ENCODE data around the gene ST13.
"Not testable (repeated sequence)": the region's sequence is repeated elsewhere in the genome, so short reads cannot be mapped to it uniquely, and the experiment has no call there.

Gene ST13

DNA sequence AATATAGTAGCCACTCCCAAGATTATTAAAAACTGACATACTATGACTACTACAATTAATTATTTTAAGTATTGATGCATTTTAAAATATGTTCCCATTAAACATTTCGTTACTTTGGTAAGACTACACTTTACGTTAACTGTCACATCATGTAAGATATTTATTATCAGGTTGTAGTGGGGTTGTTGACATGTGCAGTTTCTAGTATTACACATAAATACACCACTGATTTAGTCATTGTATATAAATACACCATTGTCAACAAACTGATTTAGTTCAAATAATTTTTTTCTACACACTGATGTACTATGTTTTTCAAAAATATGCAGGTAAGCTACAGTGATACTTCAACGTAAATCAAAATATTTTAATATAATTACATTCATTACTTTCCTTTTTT is 11.5 kb downstream of the ST13 start:
- in situ Hi-C loops (cut with HindIII; ENCODE audit: low sequenced_read_pairs) = loop anchor here (5.0 kb wide), 1 partner anchor 48 kb away; no protein-coding TSS in a partner anchor

DNA sequence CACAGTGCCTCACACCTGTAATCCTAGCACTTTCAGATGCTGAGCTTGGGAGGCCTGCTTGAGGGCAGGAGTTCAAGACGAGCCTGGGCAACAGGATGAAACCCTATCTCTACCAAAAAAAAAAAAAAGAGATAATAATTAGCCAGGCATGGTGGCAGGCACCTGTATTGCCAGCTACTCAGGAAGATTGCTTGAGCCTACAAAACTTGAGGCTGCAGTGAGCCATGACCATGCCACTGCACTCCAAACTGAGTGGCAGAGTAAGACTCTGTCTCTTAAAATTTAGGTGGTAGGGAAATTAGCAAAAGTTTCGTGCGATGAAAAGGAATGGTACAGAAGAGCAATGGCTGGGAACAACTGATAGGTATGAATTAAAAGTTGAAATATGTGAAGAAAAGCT is 18.0 kb downstream of the ST13 start:
- in situ Hi-C loops (cut with HindIII; ENCODE audit: low sequenced_read_pairs) = loop anchor here (5.0 kb wide), 1 partner anchor 54 kb away; no protein-coding TSS in a partner anchor

GRCh38 chr22:40834619-40835018 is 21.8 kb downstream of the ST13 start:
- in situ Hi-C loops (cut with HindIII; ENCODE audit: low sequenced_read_pairs) = loop anchor here (5.0 kb wide), 1 partner anchor 58 kb away; no protein-coding TSS in a partner anchor

- in situ Hi-C loops (cut with HindIII; ENCODE audit: low sequenced_read_pairs) = no loop called here
Observed at GRCh38 chr22:40829131-40829530, 27.3 kb downstream of the ST13 start.

GRCh38 chr22:40826984-40827741 is 29.3 kb downstream of the ST13 start:
- in situ Hi-C loops (cut with HindIII; ENCODE audit: low sequenced_read_pairs) = no loop called here

DNA sequence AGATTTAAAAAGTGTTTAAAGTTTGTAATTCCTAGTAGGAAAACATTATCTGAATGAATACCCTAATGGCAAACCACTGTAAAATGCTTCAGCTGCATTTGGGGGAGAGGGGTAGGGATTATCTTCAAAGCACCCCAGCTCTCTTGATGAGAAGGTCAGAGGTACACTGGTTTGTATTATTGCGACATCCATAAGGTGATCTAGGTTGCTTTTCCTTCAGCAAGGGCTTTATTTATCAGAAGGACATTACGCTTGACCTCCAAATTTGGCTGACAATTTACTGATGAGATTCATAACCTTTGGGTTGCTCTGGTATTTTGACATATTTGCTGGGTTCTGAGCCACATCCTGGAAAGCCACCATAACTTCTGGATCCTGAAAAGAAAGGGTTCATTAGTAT is 30.1 kb downstream of the ST13 start:
- in situ Hi-C loops (cut with HindIII; ENCODE audit: low sequenced_read_pairs) = not testable (repeated sequence)

DNA sequence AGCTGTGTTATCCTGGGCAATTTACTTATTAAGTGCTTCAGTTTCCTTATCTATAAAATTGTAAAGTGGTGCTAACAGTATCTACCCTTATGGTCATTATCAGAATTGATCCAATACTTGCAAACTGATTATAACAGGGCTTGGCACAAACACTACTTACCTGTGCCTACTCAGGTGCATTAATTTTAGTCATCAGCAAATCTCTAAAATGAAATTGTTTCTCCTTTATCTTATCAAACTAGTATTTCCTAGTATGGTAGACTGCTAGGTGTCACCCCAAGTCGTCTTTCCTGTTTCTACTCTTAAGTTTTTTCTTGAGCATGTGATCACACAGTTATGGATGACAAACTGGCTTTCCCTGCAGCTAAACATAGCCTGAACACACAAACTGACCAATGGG is 33.0 kb downstream of the ST13 start:
- in situ Hi-C loops (cut with HindIII; ENCODE audit: low sequenced_read_pairs) = no loop called here

- in situ Hi-C loops (cut with HindIII; ENCODE audit: low sequenced_read_pairs) = no loop called here
Observed at GRCh38 chr22:40819599-40820140, 36.8 kb downstream of the ST13 start.

DNA sequence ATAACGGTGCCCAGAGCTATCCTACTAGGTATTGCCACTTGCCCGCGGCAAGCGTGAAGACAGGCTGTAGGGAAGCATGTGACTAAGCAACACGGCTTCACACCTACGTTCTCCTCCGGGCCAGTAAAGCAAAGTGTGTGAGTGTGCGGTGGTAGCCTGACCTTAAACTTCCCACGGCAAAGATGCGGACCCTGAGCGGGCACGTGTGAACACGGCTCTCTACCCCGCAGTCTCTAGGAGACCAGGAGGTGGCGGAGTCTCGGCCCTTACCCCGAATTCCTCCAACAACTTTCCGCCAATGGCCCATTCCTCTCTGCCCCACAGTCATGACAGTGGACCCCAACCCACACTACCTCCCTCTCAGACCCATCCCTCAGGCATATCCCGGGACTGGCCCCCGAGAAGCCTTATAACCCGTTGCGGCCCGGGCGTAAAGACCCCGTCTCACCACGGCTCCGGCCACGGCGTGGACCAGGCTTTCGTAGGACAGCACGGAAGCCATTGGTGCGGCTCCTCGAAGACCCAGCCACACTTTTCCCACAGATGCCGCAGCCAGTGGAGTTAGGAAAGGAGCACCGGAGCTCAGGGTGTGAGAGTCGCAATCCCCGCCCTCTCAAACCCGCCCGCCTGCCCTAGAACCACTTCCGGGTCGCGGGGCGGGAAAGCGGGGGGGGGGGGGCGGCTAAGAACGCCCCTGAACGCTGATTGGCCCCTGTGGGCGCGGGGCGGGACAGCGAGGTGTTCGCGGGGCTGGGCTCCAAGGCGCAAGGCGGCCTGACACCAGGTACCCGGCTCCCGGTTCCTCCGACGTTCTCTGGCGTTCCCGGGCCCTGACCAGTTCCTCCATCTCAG is 37.5 kb downstream of the ST13 start, which contains the start of gene SLC25A17:
Gene SLC25A17 (minus strand): TSS at position 600 of the 852 bp plus-strand sequence. CDS start 98 bp downstream, at position 502.
- in situ Hi-C loops (cut with HindIII; ENCODE audit: low sequenced_read_pairs) = no loop called here

GRCh38 chr22:40818192-40818746 is 38.2 kb downstream of the ST13 start:
- in situ Hi-C loops (cut with HindIII; ENCODE audit: low sequenced_read_pairs) = no loop called here

DNA sequence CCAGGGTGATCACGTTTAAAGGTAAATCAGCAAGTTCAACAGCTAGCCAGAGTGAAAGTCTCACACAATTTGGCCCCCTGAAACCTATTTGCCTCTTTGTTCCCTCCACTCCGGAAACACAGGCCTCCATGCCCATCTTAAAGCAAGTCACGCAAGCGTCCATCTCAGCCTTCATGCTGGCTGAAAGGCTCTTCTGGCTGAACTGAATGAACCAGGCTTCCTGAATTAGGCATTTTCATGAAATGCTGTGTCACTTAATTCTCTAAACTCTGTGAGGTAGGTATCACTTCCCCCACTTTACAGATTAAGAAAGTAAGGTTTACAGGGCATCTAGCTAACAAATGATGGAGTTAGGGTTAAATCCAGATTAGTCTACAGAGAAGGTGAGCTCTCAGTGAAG is 38.7 kb downstream of the ST13 start:
- in situ Hi-C loops (cut with HindIII; ENCODE audit: low sequenced_read_pairs) = no loop called here

DNA sequence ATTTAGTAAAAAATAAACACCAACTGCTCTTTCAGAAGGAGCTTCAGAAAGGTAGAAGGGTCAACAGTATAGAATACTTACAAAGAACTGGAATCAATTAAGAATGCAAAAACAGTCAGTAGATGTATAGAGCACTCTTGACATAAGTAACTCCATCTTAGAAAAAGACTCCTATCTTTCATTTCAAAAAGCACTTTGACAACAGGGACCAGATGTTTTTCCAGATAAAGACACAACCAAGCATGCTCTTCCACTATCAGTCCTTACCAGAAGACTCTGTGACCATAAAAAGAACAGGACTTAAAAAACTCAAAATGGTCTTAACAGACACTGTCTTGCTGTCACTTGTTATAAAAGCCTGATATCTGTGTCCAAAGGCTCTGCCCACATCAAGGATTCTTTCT is 42.5 kb downstream of the ST13 start:
- in situ Hi-C loops (cut with HindIII; ENCODE audit: low sequenced_read_pairs) = no loop called here

DNA sequence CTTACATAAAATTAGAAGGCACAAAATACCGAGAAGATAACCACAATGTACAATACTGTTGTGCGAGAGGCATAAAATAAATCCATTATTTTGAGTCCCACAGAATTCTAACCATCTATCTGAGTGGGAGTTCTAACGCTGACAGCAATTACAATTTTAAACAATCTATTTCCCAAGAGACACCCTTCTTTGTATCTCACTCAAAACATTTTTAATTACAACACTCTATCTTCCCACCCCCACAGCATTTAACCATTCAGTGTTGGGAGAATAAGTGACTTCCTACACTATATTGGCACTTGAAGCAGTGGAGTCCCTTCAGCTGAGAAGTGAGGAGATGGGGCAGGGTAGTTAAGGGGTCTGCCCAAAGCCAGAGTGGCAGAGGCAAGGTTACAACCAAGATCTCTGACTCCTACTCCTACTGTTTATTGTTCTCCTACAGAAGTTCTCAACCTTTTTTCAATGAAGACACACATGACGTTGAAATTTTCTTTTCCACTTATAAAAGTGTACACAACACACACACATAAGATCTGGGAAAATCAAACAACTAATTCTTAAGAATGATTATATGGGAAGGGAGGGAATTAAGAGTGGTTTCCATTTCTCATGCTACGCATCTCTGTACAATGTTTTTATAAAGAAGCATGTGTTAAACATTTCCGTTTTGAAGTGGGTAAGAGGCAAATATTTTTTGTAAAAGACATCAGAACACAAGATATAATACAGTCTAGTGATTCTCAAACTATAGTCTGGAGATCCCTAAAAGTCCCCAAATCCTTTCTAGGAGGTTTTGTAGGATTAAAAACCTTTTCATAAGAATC is 48.2 kb downstream of the ST13 start:
- in situ Hi-C loops (cut with HindIII; ENCODE audit: low sequenced_read_pairs) = no loop called here

GRCh38 chr22:40806711-40807110 is 49.7 kb downstream of the ST13 start:
- in situ Hi-C loops (cut with HindIII; ENCODE audit: low sequenced_read_pairs) = no loop called here

GRCh38 chr22:40805699-40806203 is 50.7 kb downstream of the ST13 start:
- in situ Hi-C loops (cut with HindIII; ENCODE audit: low sequenced_read_pairs) = no loop called here

DNA sequence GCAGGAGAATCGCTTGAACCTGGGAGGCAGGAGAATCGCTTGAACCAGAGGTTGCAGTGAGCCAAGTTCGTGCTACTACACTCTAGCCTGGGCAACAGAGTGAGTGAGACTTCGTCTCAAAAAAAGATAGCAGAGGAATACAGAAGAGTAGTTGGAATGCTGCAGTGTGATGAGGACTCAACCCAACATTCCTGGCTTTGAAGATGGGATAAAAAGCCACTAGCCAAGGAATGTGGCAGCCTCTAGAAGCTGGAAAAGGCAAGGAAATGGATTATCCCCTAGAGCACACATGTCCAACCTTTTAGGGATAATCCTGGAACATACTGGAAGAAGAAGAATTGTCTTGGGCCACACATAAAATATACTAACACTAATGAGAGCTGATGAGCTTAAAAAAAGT is 51.2 kb downstream of the ST13 start:
- in situ Hi-C loops (cut with HindIII; ENCODE audit: low sequenced_read_pairs) = no loop called here

- in situ Hi-C loops (cut with HindIII; ENCODE audit: low sequenced_read_pairs) = no loop called here
Observed at GRCh38 chr22:40803321-40803720, 53.1 kb downstream of the ST13 start.

- in situ Hi-C loops (cut with HindIII; ENCODE audit: low sequenced_read_pairs) = loop anchor here (5.0 kb wide), 1 partner anchor 48 kb away; no protein-coding TSS in a partner anchor
Observed at GRCh38 chr22:40799008-40799407, 57.4 kb downstream of the ST13 start.

DNA sequence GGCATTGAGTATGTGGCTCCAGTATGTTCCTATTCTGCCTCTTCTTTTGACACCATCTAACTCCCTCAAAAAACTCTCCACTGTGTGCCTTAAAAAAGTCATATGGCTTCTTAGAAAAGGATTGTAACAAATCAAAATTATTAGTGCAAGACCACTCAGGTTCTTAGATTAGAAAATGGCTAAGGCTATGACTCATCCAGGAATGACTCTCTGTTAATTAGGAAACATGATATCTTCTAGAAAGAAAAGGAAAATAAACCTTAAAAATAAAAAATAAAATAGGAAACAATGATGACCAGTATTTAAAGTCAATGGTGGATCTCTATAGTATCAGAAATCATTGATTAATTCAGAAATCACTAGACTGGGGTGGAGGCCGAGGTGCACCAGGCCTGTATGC is 59.0 kb downstream of the ST13 start:
- in situ Hi-C loops (cut with HindIII; ENCODE audit: low sequenced_read_pairs) = loop anchor here (5.0 kb wide), 1 partner anchor 50 kb away; no protein-coding TSS in a partner anchor

DNA sequence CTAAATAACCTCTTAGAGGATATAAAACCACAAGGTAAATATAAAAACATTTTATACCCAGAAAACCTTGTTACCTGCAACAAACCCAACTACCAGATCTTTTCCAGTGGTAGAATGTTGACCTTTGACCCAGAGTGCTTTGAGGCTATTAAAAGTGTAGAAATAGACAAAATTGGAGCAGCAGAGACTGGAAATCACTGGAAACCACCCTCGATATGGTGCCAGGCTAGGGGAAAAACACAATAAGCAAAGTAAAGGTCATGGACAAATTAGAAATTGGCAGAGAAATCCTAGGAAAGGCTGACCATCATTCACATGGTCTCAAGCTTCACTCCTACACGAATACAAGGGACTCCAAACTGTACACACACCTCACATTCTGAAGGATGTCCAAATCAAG is 64.0 kb downstream of the ST13 start:
- in situ Hi-C loops (cut with HindIII; ENCODE audit: low sequenced_read_pairs) = no loop called here

Data from endothelial cell of hepatic sinusoid (primary cell).